ENCODE measurements around the gene CELF1. TPM values are rescaled to one million over a fixed set of nuclear protein-coding genes. Genes with fewer than 3 reads are reported as not detected.
A peak's percentile ranks its signal among the peaks of the same experiment; 100 is the strongest.

Gene CELF1
- total and polyA plus RNA-seq, 11 donors = 27.3 to 111 (median 85.5) TPM

- H3K4me3 ChIP-seq = no peak overlapping the region
- intact Hi-C loops (cut with DNase I) = no loop called here
Observed at GRCh38 chr11:47438721-47439120, 114.2 kb downstream of the CELF1 start.

GRCh38 chr11:47437746-47438418 is 115.0 kb downstream of the CELF1 start:
- H3K27me3 ChIP-seq = no peaks in the 10 kb centered on the region
- intact Hi-C loops (cut with DNase I) = no loop called here
- no peaks in the 10 kb centered on the region for H3K36me3 ChIP-seq
- no peak overlapping the region for H3K4me3 ChIP-seq
- H3K9me3 ChIP-seq = no peaks in the 10 kb centered on the region
- ATAC-seq (peak; percentile 51 to 72 (median 69)), DNase-seq (peak in 4 of 5 donors; percentile 39 to 79 (median 64))
- TF ChIP-seq CTCF (IDR thresholded peaks at IDR 0.05) (no peak), POLR2A (IDR thresholded peaks at IDR 0.05) (no peak)
- H3K4me1 ChIP-seq = peaks cover 0 to 21% (median 6%) of the 10 kb centered on the region in 12 donors
- peak overlapping the region in 11 of 12 donors; percentile 22 to 73 (median 44) for H3K27ac ChIP-seq
- 53 to 64% (median 54%) methylated on average over 14 to 16 of the region's 16 CpGs for WGBS, 4 donors

More at GRCh38 chr11:47438721-47439120, 114.2 kb downstream of the CELF1 start:
- DNase-seq (no peak), ATAC-seq (no peak)
- Histone ChIP-seq H3K27me3 (no peaks in the 10 kb centered on the region), H3K27ac (no peak overlapping the region), H3K4me1 (peaks cover 0 to 26% (median 8%) of the 10 kb centered on the region in 12 donors), H3K36me3 (no peaks in the 10 kb centered on the region), H3K9me3 (no peaks in the 10 kb centered on the region)
- TF ChIP-seq CTCF (IDR thresholded peaks at IDR 0.05) = no peak
- no peak for TF ChIP-seq POLR2A (IDR thresholded peaks at IDR 0.05)
- 88 to 93% (median 91%) methylated on average over 16 to 18 of the region's 18 CpGs for WGBS, 4 donors

- Histone ChIP-seq H3K36me3 (no peaks in the 10 kb centered on the region), H3K27me3 (no peaks in the 10 kb centered on the region), H3K4me1 (peaks cover 0 to 17% (median 5%) of the 10 kb centered on the region in 12 donors), H3K27ac (peak overlapping the region in 11 of 12 donors; percentile 22 to 73 (median 44)), H3K4me3 (no peak overlapping the region), H3K9me3 (no peaks in the 10 kb centered on the region)
- intact Hi-C loops (cut with DNase I) = no loop called here
- 74 to 86% (median 80%) methylated on average over 8 to 11 of the region's 11 CpGs for WGBS, 4 donors
- TF ChIP-seq POLR2A (IDR thresholded peaks at IDR 0.05) (no peak), CTCF (IDR thresholded peaks at IDR 0.05) (no peak)
- DNase-seq = no peak
- peak in 1 of 4 donors; percentile 7 for ATAC-seq
Observed at GRCh38 chr11:47437218-47437745, 115.7 kb downstream of the CELF1 start.

- 92 to 96% (median 95%) methylated on average over 3 of the region's 3 CpGs for WGBS, 4 donors
- peaks cover 0 to 14% (median 5%) of the 10 kb centered on the region in 12 donors for H3K4me1 ChIP-seq
- TF ChIP-seq CTCF (IDR thresholded peaks at IDR 0.05) = no peak
- TF ChIP-seq POLR2A (IDR thresholded peaks at IDR 0.05) = no peak
- no peak for DNase-seq
- no peak overlapping the region for H3K4me3 ChIP-seq
- intact Hi-C loops (cut with DNase I) = no loop called here
- no peak for ATAC-seq
- no peak overlapping the region for H3K27ac ChIP-seq
- no peaks in the 10 kb centered on the region for H3K27me3 ChIP-seq
- no peaks in the 10 kb centered on the region for H3K9me3 ChIP-seq
- H3K36me3 ChIP-seq = no peaks in the 10 kb centered on the region
Observed at GRCh38 chr11:47436726-47437125, 116.2 kb downstream of the CELF1 start.
